OCI-LY3 (cell line): ENCODE results near the gene ERLEC1.

Experiments used
- EZH2phosphoT487 ChIP-seq: fragments of 200-600 bp; shearing (Covaris generic); IDR thresholded peaks from 2 replicates; pipeline ENCODE4 v1.6.1; 2018; ENCODE audit warnings: antibody characterized with exemption, mixed run types, low read depth
- TF ChIP-seq, protein P1 (sequence below): fragments of 200-600, 300-600 bp; sonication (generic); IDR thresholded peaks from 2 replicates; pipeline ENCODE4 v1.5.1; 2014; ENCODE audit warnings: antibody characterized with exemption, low read length, low read depth

- TF ChIP-seq, protein P1, sequence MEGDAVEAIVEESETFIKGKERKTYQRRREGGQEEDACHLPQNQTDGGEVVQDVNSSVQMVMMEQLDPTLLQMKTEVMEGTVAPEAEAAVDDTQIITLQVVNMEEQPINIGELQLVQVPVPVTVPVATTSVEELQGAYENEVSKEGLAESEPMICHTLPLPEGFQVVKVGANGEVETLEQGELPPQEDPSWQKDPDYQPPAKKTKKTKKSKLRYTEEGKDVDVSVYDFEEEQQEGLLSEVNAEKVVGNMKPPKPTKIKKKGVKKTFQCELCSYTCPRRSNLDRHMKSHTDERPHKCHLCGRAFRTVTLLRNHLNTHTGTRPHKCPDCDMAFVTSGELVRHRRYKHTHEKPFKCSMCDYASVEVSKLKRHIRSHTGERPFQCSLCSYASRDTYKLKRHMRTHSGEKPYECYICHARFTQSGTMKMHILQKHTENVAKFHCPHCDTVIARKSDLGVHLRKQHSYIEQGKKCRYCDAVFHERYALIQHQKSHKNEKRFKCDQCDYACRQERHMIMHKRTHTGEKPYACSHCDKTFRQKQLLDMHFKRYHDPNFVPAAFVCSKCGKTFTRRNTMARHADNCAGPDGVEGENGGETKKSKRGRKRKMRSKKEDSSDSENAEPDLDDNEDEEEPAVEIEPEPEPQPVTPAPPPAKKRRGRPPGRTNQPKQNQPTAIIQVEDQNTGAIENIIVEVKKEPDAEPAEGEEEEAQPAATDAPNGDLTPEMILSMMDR, result no peak
- TF ChIP-seq EZH2phosphoT487, result no peak
Measured at GRCh38 chr2:53784436-53784835, 2.4 kb upstream of the ERLEC1 start.
